Measurements from ENCODE around the gene TCP10L.
"Not testable (repeated sequence)": the region's sequence is repeated elsewhere in the genome, so short reads cannot be mapped to it uniquely, and the experiment has no call there.

TCP10L gene

GRCh38 chr21:32559006-32559610 lies 26.2 kb downstream of the TCP10L start:
- FAIRE-seq = no peak
- no peak for DNase-seq (ENCODE audit: insufficient read length, low spot score)

GRCh38 chr21:32558106-32558505 lies 27.2 kb downstream of the TCP10L start:
- FAIRE-seq (no peak), DNase-seq (ENCODE audit: insufficient read length, low spot score) (no peak)

GRCh38 chr21:32554832-32555638 lies 30.3 kb downstream of the TCP10L start:
- FAIRE-seq (no peak), DNase-seq (ENCODE audit: insufficient read length, low spot score) (no peak)

GRCh38 chr21:32549886-32550285 lies 35.4 kb downstream of the TCP10L start:
- no peak for DNase-seq (ENCODE audit: insufficient read length, low spot score)
- FAIRE-seq = no peak

GRCh38 chr21:32549440-32549839 lies 35.9 kb downstream of the TCP10L start:
- FAIRE-seq (no peak), DNase-seq (ENCODE audit: insufficient read length, low spot score) (no peak)

- FAIRE-seq (no peak), DNase-seq (ENCODE audit: insufficient read length, low spot score) (no peak)
These were observed 36.3 kb downstream of the TCP10L start for GRCh38 chr21:32548978-32549377.

- no peak for DNase-seq (ENCODE audit: insufficient read length, low spot score)
- FAIRE-seq = no peak
These were observed 38.3 kb downstream of the TCP10L start for GRCh38 chr21:32547018-32547417.

GRCh38 chr21:32545948-32546441 lies 39.3 kb downstream of the TCP10L start:
- FAIRE-seq (no peak), DNase-seq (ENCODE audit: insufficient read length, low spot score) (no peak)

GRCh38 chr21:32544697-32545096 lies 40.6 kb downstream of the TCP10L start:
- FAIRE-seq = no peak

GRCh38 chr21:32543975-32544374 lies 41.3 kb downstream of the TCP10L start:
- FAIRE-seq = no peak
- no peak for DNase-seq (ENCODE audit: insufficient read length, low spot score)

More at GRCh38 chr21:32544697-32545096, 40.6 kb downstream of the TCP10L start:
- DNase-seq (ENCODE audit: insufficient read length, low spot score) = no peak

GRCh38 chr21:32543056-32543455 lies 42.3 kb downstream of the TCP10L start:
- FAIRE-seq; DNase-seq (ENCODE audit: insufficient read length, low spot score): not testable (repeated sequence)

- no peak for FAIRE-seq
- no peak for DNase-seq (ENCODE audit: insufficient read length, low spot score)
These were observed 45.9 kb downstream of the TCP10L start for GRCh38 chr21:32539378-32539777.

- no peak for DNase-seq (ENCODE audit: insufficient read length, low spot score)
- no peak for FAIRE-seq
These were observed 47.1 kb downstream of the TCP10L start for GRCh38 chr21:32538147-32538792.

- FAIRE-seq = no peak
- no peak for DNase-seq (ENCODE audit: insufficient read length, low spot score)
These were observed 47.8 kb downstream of the TCP10L start for GRCh38 chr21:32537569-32537881.

- DNase-seq (ENCODE audit: insufficient read length, low spot score) = no peak
- no peak for FAIRE-seq
These were observed 49.7 kb downstream of the TCP10L start for GRCh38 chr21:32535612-32536011.

GRCh38 chr21:32534113-32534512 lies 51.2 kb downstream of the TCP10L start:
- DNase-seq (ENCODE audit: insufficient read length, low spot score) (no peak), FAIRE-seq (no peak)

GRCh38 chr21:32533611-32534010 lies 51.7 kb downstream of the TCP10L start:
- FAIRE-seq (no peak), DNase-seq (ENCODE audit: insufficient read length, low spot score) (no peak)

GRCh38 chr21:32533053-32533452 lies 52.3 kb downstream of the TCP10L start:
- FAIRE-seq = peak; percentile 94
- DNase-seq (ENCODE audit: insufficient read length, low spot score) = no peak

- DNase-seq (ENCODE audit: insufficient read length, low spot score) (no peak), FAIRE-seq (no peak)
These were observed 52.7 kb downstream of the TCP10L start for GRCh38 chr21:32532636-32533035.

GRCh38 chr21:32531561-32531960 lies 53.8 kb downstream of the TCP10L start:
- not testable (repeated sequence) for FAIRE-seq; DNase-seq (ENCODE audit: insufficient read length, low spot score)

- not testable (repeated sequence) for FAIRE-seq; DNase-seq (ENCODE audit: insufficient read length, low spot score)
These were observed 54.5 kb downstream of the TCP10L start for GRCh38 chr21:32530809-32531208.

GRCh38 chr21:32529679-32530078 lies 55.6 kb downstream of the TCP10L start:
- no peak for FAIRE-seq

More at GRCh38 chr21:32529679-32530078, 55.6 kb downstream of the TCP10L start:
- DNase-seq (ENCODE audit: insufficient read length, low spot score) = no peak
